ENCODE data around the gene EIF2S1. TPM values are rescaled to one million over a fixed set of nuclear protein-coding genes. Genes with fewer than 3 reads are reported as not detected.

The EIF2S1 gene
- polyA plus RNA-seq, 1 donor from 2014 or later = 108 TPM

- H3K9me2 ChIP-seq (ENCODE audit: insufficient read depth, low read length) = no peaks in the 10 kb centered on the region
- H3K27me3 ChIP-seq (ENCODE audit: insufficient read depth, low read depth, low read length) = peaks cover 17% of the 10 kb centered on the region
- TF ChIP-seq TAF1 (IDR thresholded peaks at IDR 0.05; ENCODE audit: low read depth) (no peak), POLR2AphosphoS5 (IDR thresholded peaks at IDR 0.05) (no peak), EZH2 (IDR thresholded peaks at IDR 0.05; ENCODE audit: borderline replicate concordance, insufficient read depth, low read length, poor library complexity, severe bottlenecking) (no peak), SMC3 (conservative IDR thresholded peaks at IDR 0.05; ENCODE audit: poor library complexity) (no peak), MXI1 (conservative IDR thresholded peaks at IDR 0.05; ENCODE audit: poor library complexity, severe bottlenecking) (no peak), RAD21 (conservative IDR thresholded peaks at IDR 0.05) (no peak), EP300 (conservative IDR thresholded peaks at IDR 0.05; ENCODE audit: poor library complexity, severe bottlenecking) (no peak), REST (IDR thresholded peaks at IDR 0.05; ENCODE audit: borderline replicate concordance) (no peak), CTCF (IDR thresholded peaks at IDR 0.05; ENCODE audit: poor library complexity, severe bottlenecking) (no peak)
- H3K4me3 ChIP-seq (ENCODE audit: low read length) = no peak overlapping the region
- no peaks in the 10 kb centered on the region for H3K9me3 ChIP-seq (ENCODE audit: low read length)
- H3K79me2 ChIP-seq (replicated peaks; ENCODE audit: insufficient read depth, low read length) = no peaks in the 10 kb centered on the region
- H3K27ac ChIP-seq (ENCODE audit: low read length) = no peak overlapping the region
- no peak overlapping the region for H3K9ac ChIP-seq (ENCODE audit: low read length)
- no peaks in the 10 kb centered on the region for H3K36me3 ChIP-seq (ENCODE audit: insufficient read depth, low read length)
- no peak overlapping the region for H3K4me2 ChIP-seq (ENCODE audit: low read length)
- H2AFZ ChIP-seq (ENCODE audit: low read depth, low read length) = no peak overlapping the region
- no peaks in the 10 kb centered on the region for H4K20me1 ChIP-seq (ENCODE audit: insufficient read depth)
- no peaks in the 10 kb centered on the region for H3F3A ChIP-seq (ENCODE audit: insufficient read depth, low read length, poor library complexity, severe bottlenecking)
Measured at GRCh38 chr14:67410313-67410712, 50.2 kb downstream of the EIF2S1 start.

GRCh38 chr14:67411370-67411769 is 51.2 kb downstream of the EIF2S1 start:
- Histone ChIP-seq H3K9ac (ENCODE audit: low read length) (no peak overlapping the region), H4K20me1 (ENCODE audit: insufficient read depth) (no peaks in the 10 kb centered on the region), H3K27ac (ENCODE audit: low read length) (no peak overlapping the region), H3F3A (ENCODE audit: insufficient read depth, low read length, poor library complexity, severe bottlenecking) (no peaks in the 10 kb centered on the region), H3K4me2 (ENCODE audit: low read length) (no peak overlapping the region), H3K36me3 (ENCODE audit: insufficient read depth, low read length) (no peaks in the 10 kb centered on the region), H3K9me2 (ENCODE audit: insufficient read depth, low read length) (no peaks in the 10 kb centered on the region), H3K9me3 (ENCODE audit: low read length) (no peaks in the 10 kb centered on the region), H3K4me3 (ENCODE audit: low read length) (no peak overlapping the region), H3K27me3 (ENCODE audit: insufficient read depth, low read depth, low read length) (peaks cover 17% of the 10 kb centered on the region), H2AFZ (ENCODE audit: low read depth, low read length) (no peak overlapping the region), H3K79me2 (replicated peaks; ENCODE audit: insufficient read depth, low read length) (no peaks in the 10 kb centered on the region)
- TF ChIP-seq MXI1 (conservative IDR thresholded peaks at IDR 0.05; ENCODE audit: poor library complexity, severe bottlenecking) = no peak
- no peak for TF ChIP-seq RAD21 (conservative IDR thresholded peaks at IDR 0.05)
- no peak for TF ChIP-seq POLR2AphosphoS5 (IDR thresholded peaks at IDR 0.05)
- no peak for TF ChIP-seq EZH2 (IDR thresholded peaks at IDR 0.05; ENCODE audit: borderline replicate concordance, insufficient read depth, low read length, poor library complexity, severe bottlenecking)
- TF ChIP-seq CTCF (IDR thresholded peaks at IDR 0.05; ENCODE audit: poor library complexity, severe bottlenecking) = no peak
- no peak for TF ChIP-seq EP300 (conservative IDR thresholded peaks at IDR 0.05; ENCODE audit: poor library complexity, severe bottlenecking)
- no peak for TF ChIP-seq TAF1 (IDR thresholded peaks at IDR 0.05; ENCODE audit: low read depth)
- TF ChIP-seq SMC3 (conservative IDR thresholded peaks at IDR 0.05; ENCODE audit: poor library complexity) = no peak
- no peak for TF ChIP-seq REST (IDR thresholded peaks at IDR 0.05; ENCODE audit: borderline replicate concordance)
